Smooth muscle cell (in vitro differentiated cells): ENCODE data around the gene OR6B1. TPM values are rescaled to one million over a fixed set of nuclear protein-coding genes. Genes with fewer than 3 reads are reported as not detected.

Source experiments
- DNase-seq: peaks from one replicate; lab custom pipeline; 2025; ENCODE audit not compliant: unreplicated experiment; lab: John Stamatoyannopoulos, UW
- H2AFZ ChIP-seq: fragments of 200-600 bp; sonication (generic); 2 replicates; pipeline ENCODE4 v1.6.0; 2016; ENCODE audit warnings: antibody characterized with exemption, low read depth, mild to moderate bottlenecking
- H3F3A ChIP-seq: fragments of 200-600 bp; sonication (generic); 2 replicates; pipeline ENCODE4 v1.6.0; 2017; ENCODE audit warnings: antibody characterized with exemption, low read depth
- H3K27ac ChIP-seq: fragments of 200-600 bp; sonication (generic); 2 replicates; pipeline ENCODE4 v1.5.1; 2016; ENCODE audit warnings: low read depth, mild to moderate bottlenecking
- H3K27me3 ChIP-seq: fragments of 200-600 bp; sonication (generic); 2 replicates; pipeline ENCODE4 v1.6.1; 2016; ENCODE audit warnings: low read depth, mild to moderate bottlenecking
- H3K36me3 ChIP-seq: fragments of 200-600 bp; sonication (generic); 2 replicates; pipeline ENCODE4 v1.5.1; 2016; ENCODE audit warnings: low read depth
- H3K4me1 ChIP-seq: fragments of 200-600 bp; sonication (generic); 2 replicates; pipeline ENCODE4 v1.5.1; 2016; ENCODE audit warnings: low read depth
- H3K4me2 ChIP-seq: fragments of 200-600 bp; sonication (generic); 2 replicates; pipeline ENCODE4 v1.6.0; 2016; ENCODE audit warnings: mild to moderate bottlenecking
- H3K4me3 ChIP-seq: fragments of 200-600 bp; sonication (generic); 2 replicates; pipeline ENCODE4 v1.5.1; 2016; ENCODE audit warnings: mild to moderate bottlenecking
- H3K79me2 ChIP-seq: fragments of 200-600 bp; sonication (generic); 2 replicates; pipeline ENCODE4 v1.6.0; 2016; ENCODE audit warnings: low read depth, mild to moderate bottlenecking
- H3K9ac ChIP-seq: fragments of 200-600 bp; sonication (generic); 2 replicates; pipeline ENCODE4 v1.6.0; 2016; ENCODE audit warnings: low read depth
- H3K9me3 ChIP-seq: fragments of 200-600 bp; sonication (generic); replicated peaks from 2 replicates; pipeline ENCODE4 v1.5.1; 2016; ENCODE audit warnings: low read depth
- H4K20me1 ChIP-seq: fragments of 200-600 bp; sonication (generic); 2 replicates; pipeline ENCODE4 v1.6.0; 2016; ENCODE audit warnings: low read depth
- CTCF ChIP-seq: fragments of 200-600 bp; sonication (generic); IDR thresholded peaks from 2 replicates; pipeline ENCODE4 v1.5.1; 2017; ENCODE audit warnings: borderline replicate concordance, mild to moderate bottlenecking, antibody characterized with exemption; ENCODE audit not compliant: insufficient read depth, poor library complexity, severe bottlenecking
- WGBS: methylation state at CpG from one replicate; pipeline ENCODE4 v1.1.7; 2016; ENCODE audit warnings: low lambda C conversion rate; 5-methylcytosine and 5-hydroxymethylcytosine counted together
- polyA plus RNA-seq: library from polyadenylated mRNA; unstranded; fragments of >200 nt; fragmentation: Nextera tagmentation; extraction: Ambion mirVana; gene quantifications from 2 replicates; pipeline ENCODE4 v1.2.1, GENCODE V29; 2016
- total RNA-seq: library from RNA; depleted of rRNA; stranded (reverse); fragments of >200 nt; gene quantifications from 2 replicates; pipeline ENCODE4 v1.2.3, GENCODE V29; 2014

The OR6B1 gene
- total and polyA plus RNA-seq, 2 experiments from 2014 or later = not detected

- H4K20me1 ChIP-seq = no peaks in the 10 kb centered on the region
- no peak for DNase-seq
- no peak overlapping the region for H3K9ac ChIP-seq
- H3K4me1 ChIP-seq = no peaks in the 10 kb centered on the region
- no peaks in the 10 kb centered on the region for H3K9me3 ChIP-seq
- H3F3A ChIP-seq = no peaks in the 10 kb centered on the region
- H2AFZ ChIP-seq = no peak overlapping the region
- H3K27ac ChIP-seq = no peak overlapping the region
- no peak overlapping the region for H3K4me3 ChIP-seq
- WGBS = 89% methylated on average over 1 of the region's 1 CpG
- H3K79me2 ChIP-seq = no peaks in the 10 kb centered on the region
- no peak for TF ChIP-seq CTCF
- H3K27me3 ChIP-seq = no peaks in the 10 kb centered on the region
- no peak overlapping the region for H3K4me2 ChIP-seq
- no peaks in the 10 kb centered on the region for H3K36me3 ChIP-seq
Measured at GRCh38 chr7:143979359-143979758, 20.8 kb upstream of the OR6B1 start.

GRCh38 chr7:143979998-143980397 is 20.1 kb upstream of the OR6B1 start:
- WGBS = 92% methylated on average over 2 of the region's 2 CpGs
- Histone ChIP-seq H3F3A (no peaks in the 10 kb centered on the region), H3K36me3 (no peaks in the 10 kb centered on the region), H3K9ac (no peak overlapping the region), H2AFZ (no peak overlapping the region), H3K27me3 (no peaks in the 10 kb centered on the region), H3K9me3 (no peaks in the 10 kb centered on the region), H3K4me1 (no peaks in the 10 kb centered on the region), H3K4me3 (no peak overlapping the region), H3K79me2 (no peaks in the 10 kb centered on the region), H4K20me1 (no peaks in the 10 kb centered on the region), H3K4me2 (no peak overlapping the region), H3K27ac (no peak overlapping the region)
- no peak for DNase-seq
- TF ChIP-seq CTCF = no peak

GRCh38 chr7:143980746-143981510 is 19.2 kb upstream of the OR6B1 start:
- Histone ChIP-seq H3K9ac (no peak overlapping the region), H3K79me2 (no peaks in the 10 kb centered on the region), H3K4me2 (no peak overlapping the region), H4K20me1 (no peaks in the 10 kb centered on the region), H3K36me3 (no peaks in the 10 kb centered on the region), H3K27me3 (no peaks in the 10 kb centered on the region), H3F3A (no peaks in the 10 kb centered on the region), H3K27ac (no peak overlapping the region), H3K4me3 (no peak overlapping the region), H2AFZ (no peak overlapping the region), H3K9me3 (no peaks in the 10 kb centered on the region), H3K4me1 (no peaks in the 10 kb centered on the region)
- no peak for DNase-seq
- TF ChIP-seq CTCF = no peak
- 92% methylated on average over 10 of the region's 10 CpGs for WGBS

- no peaks in the 10 kb centered on the region for H3F3A ChIP-seq
- H4K20me1 ChIP-seq = no peaks in the 10 kb centered on the region
- H3K27me3 ChIP-seq = no peaks in the 10 kb centered on the region
- H2AFZ ChIP-seq = no peak overlapping the region
- WGBS = 93% methylated on average over 5 of the region's 5 CpGs
- no peak overlapping the region for H3K4me3 ChIP-seq
- TF ChIP-seq CTCF = no peak
- DNase-seq = no peak
- no peaks in the 10 kb centered on the region for H3K4me1 ChIP-seq
- no peak overlapping the region for H3K27ac ChIP-seq
- H3K9ac ChIP-seq = no peak overlapping the region
- no peaks in the 10 kb centered on the region for H3K79me2 ChIP-seq
- H3K36me3 ChIP-seq = no peaks in the 10 kb centered on the region
- no peak overlapping the region for H3K4me2 ChIP-seq
- no peaks in the 10 kb centered on the region for H3K9me3 ChIP-seq
Measured at GRCh38 chr7:143983960-143984359, 16.2 kb upstream of the OR6B1 start.
